OCI-LY3 (cell line): ENCODE measurements around the gene FRMPD4.

ENCODE experiments used
- EZH2phosphoT487 ChIP-seq: fragments of 200-600 bp; shearing (Covaris generic); IDR thresholded peaks from 2 replicates; pipeline ENCODE4 v1.6.1; 2018; ENCODE audit warnings: antibody characterized with exemption, mixed run types, low read depth
- TF ChIP-seq, protein P1 (sequence below): fragments of 200-600, 300-600 bp; sonication (generic); IDR thresholded peaks from 2 replicates; pipeline ENCODE4 v1.5.1; 2014; ENCODE audit warnings: antibody characterized with exemption, low read length, low read depth

DNA sequence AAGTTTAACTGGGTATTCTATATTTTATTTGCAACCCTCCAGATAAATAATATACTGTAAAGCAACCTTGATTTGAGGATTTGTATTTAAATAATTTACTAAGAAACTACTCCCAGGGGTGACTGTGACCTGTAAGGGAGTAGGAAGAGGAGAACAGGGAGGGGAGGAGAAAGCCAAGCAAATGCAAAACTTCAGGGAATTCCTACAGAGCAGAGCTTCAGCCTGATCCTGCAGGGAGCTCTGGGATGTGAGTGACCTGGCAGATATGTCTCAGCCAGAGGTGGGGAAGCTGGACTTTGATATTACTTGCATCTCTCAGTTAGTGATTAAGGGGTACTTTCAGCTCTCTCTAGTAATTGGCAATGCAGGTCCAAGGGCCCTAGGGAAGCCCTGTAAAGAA lies 302.0 kb downstream of the FRMPD4 start:
- TF ChIP-seq, protein P1, sequence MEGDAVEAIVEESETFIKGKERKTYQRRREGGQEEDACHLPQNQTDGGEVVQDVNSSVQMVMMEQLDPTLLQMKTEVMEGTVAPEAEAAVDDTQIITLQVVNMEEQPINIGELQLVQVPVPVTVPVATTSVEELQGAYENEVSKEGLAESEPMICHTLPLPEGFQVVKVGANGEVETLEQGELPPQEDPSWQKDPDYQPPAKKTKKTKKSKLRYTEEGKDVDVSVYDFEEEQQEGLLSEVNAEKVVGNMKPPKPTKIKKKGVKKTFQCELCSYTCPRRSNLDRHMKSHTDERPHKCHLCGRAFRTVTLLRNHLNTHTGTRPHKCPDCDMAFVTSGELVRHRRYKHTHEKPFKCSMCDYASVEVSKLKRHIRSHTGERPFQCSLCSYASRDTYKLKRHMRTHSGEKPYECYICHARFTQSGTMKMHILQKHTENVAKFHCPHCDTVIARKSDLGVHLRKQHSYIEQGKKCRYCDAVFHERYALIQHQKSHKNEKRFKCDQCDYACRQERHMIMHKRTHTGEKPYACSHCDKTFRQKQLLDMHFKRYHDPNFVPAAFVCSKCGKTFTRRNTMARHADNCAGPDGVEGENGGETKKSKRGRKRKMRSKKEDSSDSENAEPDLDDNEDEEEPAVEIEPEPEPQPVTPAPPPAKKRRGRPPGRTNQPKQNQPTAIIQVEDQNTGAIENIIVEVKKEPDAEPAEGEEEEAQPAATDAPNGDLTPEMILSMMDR, result no peak
- no peak for TF ChIP-seq EZH2phosphoT487
